ENCODE measurements around the gene PDLIM5. TPM values are rescaled to one million over a fixed set of nuclear protein-coding genes. Genes with fewer than 3 reads are reported as not detected.

Gene PDLIM5
- total and polyA plus RNA-seq, 2 of the 8 experiments (the other 6 are each of a cell fraction or from before 2014, with no cell fraction given): 37.3 to 62.1 TPM

DNA sequence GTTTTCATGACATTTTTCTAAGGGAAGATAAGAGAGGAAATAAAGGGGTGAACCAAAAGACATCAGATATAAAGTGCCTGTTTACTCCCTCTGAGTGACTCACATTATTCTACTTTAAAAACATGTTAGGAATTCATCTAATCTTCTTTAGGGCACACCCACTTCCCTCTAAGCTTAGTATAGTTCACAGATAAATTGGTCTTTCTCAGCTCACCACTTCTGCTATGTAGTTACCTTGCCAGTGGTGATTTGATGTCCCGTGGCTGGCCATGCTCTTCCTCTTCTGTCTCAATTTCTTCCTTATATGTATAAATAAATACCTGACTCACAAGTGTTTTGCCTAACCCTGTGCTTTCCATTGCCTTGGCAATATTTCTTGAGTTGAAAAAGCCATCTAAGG, 96.8 kb downstream of the PDLIM5 start (continued):
- TF ChIP-seq CHD1 (IDR thresholded peaks at IDR 0.05; ENCODE audit: low read depth, low read length) (no peak), RAD21 (IDR thresholded peaks at IDR 0.05 in 1 of 2, conservative IDR thresholded peaks at IDR 0.05 in 1 of 2; ENCODE audit: low read depth in 2 of 2, low read length in 2 of 2) (no peak), FOSL1 (IDR thresholded peaks at IDR 0.05; ENCODE audit: insufficient read depth, low read depth, low read length) (no peak)

All from H1 (cell line).